WTC11 (cell line): Measurements from ENCODE around the gene GALNT2. TPM values are rescaled to one million over a fixed set of nuclear protein-coding genes. Genes with fewer than 3 reads are reported as not detected.

Source experiments
- ATAC-seq: fragments of 200-7000 bp; cut with Tn5 transposase; 2 replicates; pipeline ENCODE4 v1.10.0; 2021; ENCODE audit warnings: mild to moderate bottlenecking, moderate library complexity
- CTCF ChIA-PET: fragments of 300-600 bp; sonication (Branson Sonifier 250); formaldehyde crosslinking; loops from one replicate; lab custom pipeline; 2021; ENCODE audit warnings: antibody characterized with exemption; lab: Charles Lee
- POLR2A ChIA-PET: fragments of 350-600 bp; sonication (Branson Sonifier 250); formaldehyde crosslinking; loops from one replicate; lab custom pipeline; 2021; ENCODE audit warnings: antibody characterized with exemption; lab: Charles Lee
- DNase-seq: peaks from one replicate; pipeline ENCODE4 v3.0.0; 2021; ENCODE audit warnings: low spot score
- H3K27ac Mint-ChIP-seq: 2 replicates; pipeline ENCODE4 v1.8.0; 2021; ENCODE audit warnings: mixed read lengths
- H3K27me3 Mint-ChIP-seq: 2 replicates; pipeline ENCODE4 v1.8.0; 2021; ENCODE audit warnings: low read depth, mild to moderate bottlenecking, moderate library complexity, mixed read lengths
- H3K36me3 Mint-ChIP-seq: 2 replicates; pipeline ENCODE4 v1.8.0; 2021; ENCODE audit warnings: mixed read lengths
- H3K4me1 Mint-ChIP-seq: 2 replicates; pipeline ENCODE4 v1.8.0; 2022; ENCODE audit warnings: mixed read lengths
- H3K4me3 Mint-ChIP-seq: 2 replicates; pipeline ENCODE4 v1.8.0; 2021; ENCODE audit warnings: mild to moderate bottlenecking, moderate library complexity, mixed read lengths
- H3K9me3 Mint-ChIP-seq: 2 replicates; pipeline ENCODE4 v1.8.0; 2021; ENCODE audit warnings: mixed read lengths
- CBFB ChIP-seq: sonication (generic); formaldehyde crosslinking; IDR thresholded peaks from 2 replicates; pipeline ENCODE4 v1.8.1; 2022; ENCODE audit warnings: mild to moderate bottlenecking, low read depth, missing genetic modification reagents
- EMX1 ChIP-seq: fragments of 250-450 bp; sonication (Bioruptor Pico); IDR thresholded peaks from 2 replicates; pipeline ENCODE4 v1.8.0; 2021; ENCODE audit warnings: mild to moderate bottlenecking
- IRF2 ChIP-seq: sonication (generic); formaldehyde crosslinking; IDR thresholded peaks from 2 replicates; pipeline ENCODE4 v1.8.0; 2022; ENCODE audit warnings: low read depth, missing genetic modification reagents, borderline replicate concordance
- JAZF1 ChIP-seq: fragments of 250-450 bp; sonication (Bioruptor Pico); IDR thresholded peaks from 2 replicates; pipeline ENCODE4 v1.9.0; 2021; ENCODE audit warnings: moderate library complexity, mild to moderate bottlenecking, inconsistent platforms
- NR3C1 ChIP-seq: sonication (generic); formaldehyde crosslinking; conservative IDR thresholded peaks from 2 replicates; pipeline ENCODE4 v1.8.1; 2023; ENCODE audit warnings: low read depth, mild to moderate bottlenecking, missing genetic modification reagents
- OVOL2 ChIP-seq: fragments of 250-450 bp; sonication (Bioruptor Pico); IDR thresholded peaks from 2 replicates; pipeline ENCODE4 v1.9.0; 2021; ENCODE audit warnings: mild to moderate bottlenecking, borderline replicate concordance
- PRRX2 ChIP-seq: fragments of 250-450 bp; sonication (Bioruptor Pico); IDR thresholded peaks from 2 replicates; pipeline ENCODE4 v1.8.0; 2021; ENCODE audit warnings: mild to moderate bottlenecking
- TCF7 ChIP-seq: sonication (generic); formaldehyde crosslinking; IDR thresholded peaks from 2 replicates; pipeline ENCODE4 v1.8.0; 2022; ENCODE audit warnings: mild to moderate bottlenecking, low read depth, missing genetic modification reagents, moderate library complexity
- total RNA-seq: library from RNA; stranded (reverse); gene quantifications from 3 replicates; pipeline ENCODE4 v1.2.3, GENCODE V29; 2021
- TF ChIP-seq, protein P1 (sequence below): sonication (generic); formaldehyde crosslinking; IDR thresholded peaks from 2 replicates; pipeline ENCODE4 v1.8.1; 2023; ENCODE audit warnings: mild to moderate bottlenecking, moderate library complexity, missing genetic modification reagents
- TF ChIP-seq, protein P2 (sequence below): sonication (generic); formaldehyde crosslinking; IDR thresholded peaks from 2 replicates; pipeline ENCODE4 v1.8.1; 2022; ENCODE audit warnings: low read depth, mild to moderate bottlenecking, moderate library complexity, missing genetic modification reagents, borderline replicate concordance
- TF ChIP-seq, protein P3 (sequence below): fragments of 250-450 bp; sonication (Bioruptor Pico); conservative IDR thresholded peaks from 2 replicates; pipeline ENCODE4 v1.9.0; 2021; ENCODE audit warnings: mild to moderate bottlenecking
- TF ChIP-seq, protein P4 (sequence below): sonication (generic); formaldehyde crosslinking; IDR thresholded peaks from 2 replicates; pipeline ENCODE4 v1.8.0; 2022; ENCODE audit warnings: missing genetic modification reagents
- TF ChIP-seq, protein P5 (sequence below): fragments of 250-450 bp; sonication (Bioruptor Pico); IDR thresholded peaks from 2 replicates; pipeline ENCODE4 v2.1.2; 2022; ENCODE audit warnings: mild to moderate bottlenecking, moderate library complexity
- TF ChIP-seq, protein P6 (sequence below): sonication (generic); formaldehyde crosslinking; IDR thresholded peaks from 2 replicates; pipeline ENCODE4 v1.8.0; 2022; ENCODE audit warnings: mild to moderate bottlenecking, missing genetic modification reagents
- TF ChIP-seq, protein P7 (sequence below): sonication (generic); formaldehyde crosslinking; conservative IDR thresholded peaks from 2 replicates; pipeline ENCODE4 v1.8.1; 2022; ENCODE audit warnings: mild to moderate bottlenecking, missing genetic modification reagents
- TF ChIP-seq, protein P8 (sequence below): sonication (generic); formaldehyde crosslinking; IDR thresholded peaks from 2 replicates; pipeline ENCODE4 v1.8.1; 2023; ENCODE audit warnings: mild to moderate bottlenecking, missing genetic modification reagents, moderate library complexity

GALNT2 gene
- total RNA-seq, 1 experiment from 2014 or later = 74.8 TPM

DNA sequence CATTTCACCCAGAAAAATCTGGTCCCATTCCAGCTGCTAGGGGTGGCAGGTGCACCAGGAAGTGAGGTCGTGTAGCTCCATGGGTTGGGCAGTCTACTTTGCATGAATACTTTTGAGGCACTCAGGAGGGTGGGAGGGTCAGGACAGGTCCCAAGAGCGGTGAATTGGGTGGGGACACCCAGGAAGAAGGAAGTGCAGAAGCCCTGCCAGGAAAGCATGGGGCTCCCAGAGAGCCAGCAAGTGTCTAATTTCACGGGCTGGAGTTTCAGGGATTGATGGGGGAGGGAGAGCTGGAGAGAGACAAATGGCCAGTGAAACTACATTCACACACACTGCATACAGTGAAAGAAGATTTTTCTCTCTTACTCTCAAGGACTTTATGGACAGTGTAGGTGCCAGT, 137.8 kb downstream of the GALNT2 start:
- TF ChIP-seq, protein P1, sequence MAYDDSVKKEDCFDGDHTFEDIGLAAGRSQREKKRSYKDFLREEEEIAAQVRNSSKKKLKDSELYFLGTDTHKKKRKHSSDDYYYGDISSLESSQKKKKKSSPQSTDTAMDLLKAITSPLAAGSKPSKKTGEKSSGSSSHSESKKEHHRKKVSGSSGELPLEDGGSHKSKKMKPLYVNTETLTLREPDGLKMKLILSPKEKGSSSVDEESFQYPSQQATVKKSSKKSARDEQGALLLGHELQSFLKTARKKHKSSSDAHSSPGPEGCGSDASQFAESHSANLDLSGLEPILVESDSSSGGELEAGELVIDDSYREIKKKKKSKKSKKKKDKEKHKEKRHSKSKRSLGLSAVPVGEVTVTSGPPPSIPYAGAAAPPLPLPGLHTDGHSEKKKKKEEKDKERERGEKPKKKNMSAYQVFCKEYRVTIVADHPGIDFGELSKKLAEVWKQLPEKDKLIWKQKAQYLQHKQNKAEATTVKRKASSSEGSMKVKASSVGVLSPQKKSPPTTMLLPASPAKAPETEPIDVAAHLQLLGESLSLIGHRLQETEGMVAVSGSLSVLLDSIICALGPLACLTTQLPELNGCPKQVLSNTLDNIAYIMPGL = no peak
- TF ChIP-seq, protein P2, sequence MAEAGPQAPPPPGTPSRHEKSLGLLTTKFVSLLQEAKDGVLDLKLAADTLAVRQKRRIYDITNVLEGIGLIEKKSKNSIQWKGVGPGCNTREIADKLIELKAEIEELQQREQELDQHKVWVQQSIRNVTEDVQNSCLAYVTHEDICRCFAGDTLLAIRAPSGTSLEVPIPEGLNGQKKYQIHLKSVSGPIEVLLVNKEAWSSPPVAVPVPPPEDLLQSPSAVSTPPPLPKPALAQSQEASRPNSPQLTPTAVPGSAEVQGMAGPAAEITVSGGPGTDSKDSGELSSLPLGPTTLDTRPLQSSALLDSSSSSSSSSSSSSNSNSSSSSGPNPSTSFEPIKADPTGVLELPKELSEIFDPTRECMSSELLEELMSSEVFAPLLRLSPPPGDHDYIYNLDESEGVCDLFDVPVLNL (CRISPR knock-in tag) = no peak
- TF ChIP-seq, protein P3, sequence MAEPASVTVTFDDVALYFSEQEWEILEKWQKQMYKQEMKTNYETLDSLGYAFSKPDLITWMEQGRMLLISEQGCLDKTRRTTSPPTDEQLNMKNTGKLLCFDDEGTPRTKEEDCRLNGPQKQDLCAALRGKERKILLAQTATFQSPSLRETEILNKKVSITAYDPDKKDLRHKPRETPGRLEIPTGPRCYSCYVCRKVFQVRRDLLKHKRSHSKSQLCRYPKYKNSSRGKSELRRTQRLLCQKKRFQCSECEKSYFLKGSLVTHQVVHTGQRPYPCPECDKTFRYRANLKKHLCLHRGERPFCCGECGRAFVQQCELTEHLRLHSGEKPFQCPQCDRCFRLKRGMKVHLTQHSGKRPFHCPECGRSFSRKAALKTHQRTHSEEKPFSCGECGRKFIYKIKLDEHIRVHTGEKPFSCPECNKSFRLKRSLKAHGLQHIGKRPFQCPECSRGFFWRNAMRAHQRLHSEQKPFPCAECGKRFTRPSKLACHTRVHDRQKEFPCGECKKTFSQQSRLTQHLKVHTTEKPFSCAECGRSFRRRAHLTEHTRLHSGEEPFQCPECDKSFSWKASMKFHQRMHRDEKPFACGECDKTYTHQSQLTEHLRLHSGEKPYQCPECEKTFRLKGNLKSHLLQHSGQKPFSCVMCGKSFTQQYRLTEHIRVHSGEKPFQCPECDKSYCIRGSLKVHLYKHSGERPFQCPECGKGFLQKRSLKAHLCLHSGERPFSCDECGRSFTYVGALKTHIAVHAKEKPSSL (CRISPR knock-in tag) = no peak
- TF ChIP-seq EMX1 (CRISPR knock-in tag) (no peak), OVOL2 (CRISPR knock-in tag) (no peak), CBFB (CRISPR knock-in tag) (no peak), NR3C1 (CRISPR knock-in tag) (no peak)
- TF ChIP-seq, protein P4, sequence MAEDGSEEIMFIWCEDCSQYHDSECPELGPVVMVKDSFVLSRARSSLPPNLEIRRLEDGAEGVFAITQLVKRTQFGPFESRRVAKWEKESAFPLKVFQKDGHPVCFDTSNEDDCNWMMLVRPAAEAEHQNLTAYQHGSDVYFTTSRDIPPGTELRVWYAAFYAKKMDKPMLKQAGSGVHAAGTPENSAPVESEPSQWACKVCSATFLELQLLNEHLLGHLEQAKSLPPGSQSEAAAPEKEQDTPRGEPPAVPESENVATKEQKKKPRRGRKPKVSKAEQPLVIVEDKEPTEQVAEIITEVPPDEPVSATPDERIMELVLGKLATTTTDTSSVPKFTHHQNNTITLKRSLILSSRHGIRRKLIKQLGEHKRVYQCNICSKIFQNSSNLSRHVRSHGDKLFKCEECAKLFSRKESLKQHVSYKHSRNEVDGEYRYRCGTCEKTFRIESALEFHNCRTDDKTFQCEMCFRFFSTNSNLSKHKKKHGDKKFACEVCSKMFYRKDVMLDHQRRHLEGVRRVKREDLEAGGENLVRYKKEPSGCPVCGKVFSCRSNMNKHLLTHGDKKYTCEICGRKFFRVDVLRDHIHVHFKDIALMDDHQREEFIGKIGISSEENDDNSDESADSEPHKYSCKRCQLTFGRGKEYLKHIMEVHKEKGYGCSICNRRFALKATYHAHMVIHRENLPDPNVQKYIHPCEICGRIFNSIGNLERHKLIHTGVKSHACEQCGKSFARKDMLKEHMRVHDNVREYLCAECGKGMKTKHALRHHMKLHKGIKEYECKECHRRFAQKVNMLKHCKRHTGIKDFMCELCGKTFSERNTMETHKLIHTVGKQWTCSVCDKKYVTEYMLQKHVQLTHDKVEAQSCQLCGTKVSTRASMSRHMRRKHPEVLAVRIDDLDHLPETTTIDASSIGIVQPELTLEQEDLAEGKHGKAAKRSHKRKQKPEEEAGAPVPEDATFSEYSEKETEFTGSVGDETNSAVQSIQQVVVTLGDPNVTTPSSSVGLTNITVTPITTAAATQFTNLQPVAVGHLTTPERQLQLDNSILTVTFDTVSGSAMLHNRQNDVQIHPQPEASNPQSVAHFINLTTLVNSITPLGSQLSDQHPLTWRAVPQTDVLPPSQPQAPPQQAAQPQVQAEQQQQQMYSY = no peak
- TF ChIP-seq, protein P5, sequence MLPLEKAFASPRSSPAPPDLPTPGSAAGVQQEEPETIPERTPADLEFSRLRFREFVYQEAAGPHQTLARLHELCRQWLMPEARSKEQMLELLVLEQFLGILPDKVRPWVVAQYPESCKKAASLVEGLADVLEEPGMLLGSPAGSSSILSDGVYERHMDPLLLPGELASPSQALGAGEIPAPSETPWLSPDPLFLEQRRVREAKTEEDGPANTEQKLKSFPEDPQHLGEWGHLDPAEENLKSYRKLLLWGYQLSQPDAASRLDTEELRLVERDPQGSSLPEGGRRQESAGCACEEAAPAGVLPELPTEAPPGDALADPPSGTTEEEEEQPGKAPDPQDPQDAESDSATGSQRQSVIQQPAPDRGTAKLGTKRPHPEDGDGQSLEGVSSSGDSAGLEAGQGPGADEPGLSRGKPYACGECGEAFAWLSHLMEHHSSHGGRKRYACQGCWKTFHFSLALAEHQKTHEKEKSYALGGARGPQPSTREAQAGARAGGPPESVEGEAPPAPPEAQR (CRISPR knock-in tag) = no peak
- ChIA-PET CTCF (interaction anchor here (1.8 kb wide), 1 partner anchor 16 kb away, joined by 4 read pairs; no protein-coding TSS in a partner anchor), POLR2A (interaction anchor here (0.6 kb wide), 1 partner anchor 125 kb away, joined by 3 read pairs; no protein-coding TSS in a partner anchor)
- Mint-ChIP-seq H3K27ac (no peak overlapping the region; the same call in 1 of the 2 replicates), H3K9me3 (no peaks in the 10 kb centered on the region), H3K4me1 (peaks cover 13% of the 10 kb centered on the region), H3K36me3 (peaks cover 12% of the 10 kb centered on the region), H3K4me3 (no peak overlapping the region), H3K27me3 (no peaks in the 10 kb centered on the region)
- ATAC-seq (no peak), DNase-seq (no peak)

DNA sequence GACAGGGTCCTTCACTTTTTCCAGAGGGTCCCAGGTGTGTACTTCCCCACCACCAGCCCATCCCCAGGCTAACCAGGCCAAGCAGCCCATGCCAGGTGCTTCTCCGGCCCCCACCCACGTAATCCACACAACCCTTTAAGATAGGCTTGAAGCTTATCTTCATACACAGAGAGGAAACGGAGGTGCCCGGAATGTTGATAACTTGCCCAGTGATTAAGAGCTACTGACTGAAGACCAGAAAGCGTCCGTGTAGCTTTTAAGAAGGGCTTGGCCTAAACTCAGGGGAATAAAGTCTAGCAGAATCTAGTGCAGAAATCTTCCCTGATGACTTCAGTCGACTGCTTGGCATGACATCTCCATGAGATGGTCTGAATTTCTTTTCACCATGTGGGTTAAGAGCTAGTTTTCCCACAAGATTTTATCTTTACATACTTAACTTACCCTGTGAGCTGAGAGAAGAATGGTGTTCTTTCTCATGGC, 138.7 kb downstream of the GALNT2 start:
- H3K9me3 Mint-ChIP-seq = no peaks in the 10 kb centered on the region
- H3K36me3 Mint-ChIP-seq = peaks cover 12% of the 10 kb centered on the region
- H3K4me3 Mint-ChIP-seq = no peak overlapping the region
- ATAC-seq = no peak
- CTCF ChIA-PET = interaction anchor here (1.1 to 1.8 kb wide), 2 partner anchors 15 to 356 kb away, joined by 3 to 4 read pairs; no protein-coding TSS in a partner anchor
- peaks cover 15% of the 10 kb centered on the region for H3K4me1 Mint-ChIP-seq
- DNase-seq = no peak
- POLR2A ChIA-PET = interaction anchor here (0.6 kb wide), 1 partner anchor 124 kb away, joined by 3 read pairs; no protein-coding TSS in a partner anchor
- H3K27me3 Mint-ChIP-seq = no peaks in the 10 kb centered on the region
- H3K27ac Mint-ChIP-seq = no peak overlapping the region; the same call in 1 of the 2 replicates
- TF ChIP-seq, protein P6, sequence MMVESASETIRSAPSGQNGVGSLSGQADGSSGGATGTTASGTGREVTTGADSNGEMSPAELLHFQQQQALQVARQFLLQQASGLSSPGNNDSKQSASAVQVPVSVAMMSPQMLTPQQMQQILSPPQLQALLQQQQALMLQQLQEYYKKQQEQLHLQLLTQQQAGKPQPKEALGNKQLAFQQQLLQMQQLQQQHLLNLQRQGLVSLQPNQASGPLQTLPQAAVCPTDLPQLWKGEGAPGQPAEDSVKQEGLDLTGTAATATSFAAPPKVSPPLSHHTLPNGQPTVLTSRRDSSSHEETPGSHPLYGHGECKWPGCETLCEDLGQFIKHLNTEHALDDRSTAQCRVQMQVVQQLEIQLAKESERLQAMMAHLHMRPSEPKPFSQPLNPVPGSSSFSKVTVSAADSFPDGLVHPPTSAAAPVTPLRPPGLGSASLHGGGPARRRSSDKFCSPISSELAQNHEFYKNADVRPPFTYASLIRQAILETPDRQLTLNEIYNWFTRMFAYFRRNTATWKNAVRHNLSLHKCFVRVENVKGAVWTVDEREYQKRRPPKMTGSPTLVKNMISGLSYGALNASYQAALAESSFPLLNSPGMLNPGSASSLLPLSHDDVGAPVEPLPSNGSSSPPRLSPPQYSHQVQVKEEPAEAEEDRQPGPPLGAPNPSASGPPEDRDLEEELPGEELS (CRISPR knock-in tag) = no peak
- TF ChIP-seq EMX1 (CRISPR knock-in tag) (no peak), JAZF1 (no peak), TCF7 (CRISPR knock-in tag) (no peak), IRF2 (CRISPR knock-in tag) (no peak), PRRX2 (no peak)
- TF ChIP-seq, protein P7, sequence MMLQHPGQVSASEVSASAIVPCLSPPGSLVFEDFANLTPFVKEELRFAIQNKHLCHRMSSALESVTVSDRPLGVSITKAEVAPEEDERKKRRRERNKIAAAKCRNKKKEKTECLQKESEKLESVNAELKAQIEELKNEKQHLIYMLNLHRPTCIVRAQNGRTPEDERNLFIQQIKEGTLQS (CRISPR knock-in tag) = no peak
- TF ChIP-seq, protein P8, sequence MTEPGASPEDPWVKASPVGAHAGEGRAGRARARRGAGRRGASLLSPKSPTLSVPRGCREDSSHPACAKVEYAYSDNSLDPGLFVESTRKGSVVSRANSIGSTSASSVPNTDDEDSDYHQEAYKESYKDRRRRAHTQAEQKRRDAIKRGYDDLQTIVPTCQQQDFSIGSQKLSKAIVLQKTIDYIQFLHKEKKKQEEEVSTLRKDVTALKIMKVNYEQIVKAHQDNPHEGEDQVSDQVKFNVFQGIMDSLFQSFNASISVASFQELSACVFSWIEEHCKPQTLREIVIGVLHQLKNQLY (CRISPR knock-in tag) = no peak
- TF ChIP-seq, protein P2 (CRISPR knock-in tag) = no peak
